ENCODE data around the gene GPX6.

Gene GPX6

DNA sequence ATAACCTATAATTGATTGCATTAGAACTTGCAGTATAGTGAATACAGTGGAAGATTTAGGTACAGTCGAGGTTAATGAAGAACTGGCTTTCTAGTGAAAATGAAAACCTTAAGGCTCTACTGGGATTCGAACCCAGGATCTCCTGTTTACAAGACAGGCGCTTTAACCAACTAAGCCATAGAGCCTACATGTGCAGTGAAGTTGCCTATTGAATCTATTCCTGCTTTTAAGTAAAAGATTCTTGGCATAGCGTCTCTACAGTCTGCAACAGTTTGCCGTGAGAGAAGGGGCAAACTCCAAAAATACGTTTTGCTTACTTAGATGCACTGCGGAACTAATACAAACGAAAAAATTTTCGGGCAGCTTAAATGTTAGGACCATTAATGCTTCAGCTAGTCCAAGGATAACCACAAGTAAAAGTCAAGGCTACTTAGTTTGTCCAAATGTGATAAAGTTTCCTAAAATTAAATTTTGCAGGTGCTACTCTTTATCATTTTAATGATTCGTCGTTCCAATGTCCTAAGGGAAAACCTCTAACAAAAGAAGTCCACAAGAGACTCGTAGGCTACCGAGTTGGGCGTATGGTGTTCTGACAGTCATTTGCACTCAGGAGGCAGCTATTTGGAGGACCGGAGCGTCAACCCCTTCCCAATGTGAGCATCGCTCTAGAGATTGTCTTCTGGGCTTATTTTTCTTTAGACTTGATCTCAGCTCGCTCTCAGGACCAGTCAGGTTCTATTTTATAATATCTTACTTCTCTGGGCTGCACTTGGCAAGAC is 41.0 kb downstream of the GPX6 start:
- Histone ChIP-seq H3K27ac (ENCODE audit: extremely low read depth, low read depth, low read length) (no peak overlapping the region), H3K4me1 (ENCODE audit: control insufficient read depth, insufficient read depth, low read length) (no peaks in the 10 kb centered on the region), H3K9me3 (ENCODE audit: control insufficient read depth, insufficient read depth, low read depth, low read length) (no peaks in the 10 kb centered on the region), H3K4me3 (ENCODE audit: low read depth, low read length) (peak overlapping the region; percentile 64), H3K36me3 (ENCODE audit: control insufficient read depth in 2 of 2, insufficient read depth in 1 of 2, low read length in 2 of 2) (no peaks in the 10 kb centered on the region)
- ChIA-PET POLR2A (interaction anchor here (0.5 to 1.8 kb wide), 8 partner anchors 14 to 161 kb away, joined by 3 to 7 read pairs (median 4); partner anchors contain the start of gene ZSCAN23), CTCF (interaction anchor here (0.6 to 1.6 kb wide), 6 partner anchors 57 to 702 kb away, joined by 3 to 4 read pairs (median 4); no protein-coding TSS in a partner anchor)
- TF ChIP-seq ZNF10 (tag by site-specific recombination; IDR thresholded peaks at IDR 0.05) (no peak), ZNF837 (tag by site-specific recombination; IDR thresholded peaks at IDR 0.05) (no peak), ZNF549 (tag by site-specific recombination; IDR thresholded peaks at IDR 0.05) (peak; percentile 43; the same call in 1 of the 2 replicates), ZNF76 (tag by site-specific recombination; IDR thresholded peaks at IDR 0.05; ENCODE audit: borderline replicate concordance, low read depth) (peak; percentile 46; the same call in 1 of the 2 replicates), ZBTB11 (tag by site-specific recombination; conservative IDR thresholded peaks at IDR 0.05; ENCODE audit: low read depth) (no peak), ZNF138 (tag by site-specific recombination; IDR thresholded peaks at IDR 0.05; ENCODE audit: borderline replicate concordance) (no peak), ZBTB17 (tag by site-specific recombination; IDR thresholded peaks at IDR 0.05) (peak; percentile 66), ZXDB (tag by site-specific recombination; IDR thresholded peaks at IDR 0.05) (0 out of 2 replicates have a peak, but pooled peaks have one; percentile 34), ZNF544 (tag by site-specific recombination; IDR thresholded peaks at IDR 0.05) (no peak), ZNF121 (tag by site-specific recombination; IDR thresholded peaks at IDR 0.05) (no peak), REPIN1 (tag by site-specific recombination; IDR thresholded peaks at IDR 0.05; ENCODE audit: low read depth) (no peak), ZEB2 (tag by site-specific recombination; IDR thresholded peaks at IDR 0.05) (no peak), KLF1 (tag by site-specific recombination; IDR thresholded peaks at IDR 0.05) (no peak), ZNF37A (tag by site-specific recombination; IDR thresholded peaks at IDR 0.05) (no peak), SCRT2 (tag by site-specific recombination; IDR thresholded peaks at IDR 0.05) (peak; percentile 98), ZNF391 (tag by site-specific recombination; IDR thresholded peaks at IDR 0.05; ENCODE audit: borderline replicate concordance, low read depth) (peak; percentile 73; the same call in 1 of the 2 replicates), ZNF658 (tag by site-specific recombination; IDR thresholded peaks at IDR 0.05) (no peak), ZNF514 (tag by site-specific recombination; IDR thresholded peaks at IDR 0.05) (no peak), BCL11A (tag by site-specific recombination; IDR thresholded peaks at IDR 0.05; ENCODE audit: low read depth) (no peak), ZBTB8A (tag by site-specific recombination; IDR thresholded peaks at IDR 0.05) (peak; percentile 37; the same call in 1 of the 2 replicates), ZNF843 (tag by site-specific recombination; IDR thresholded peaks at IDR 0.05) (peak; percentile 31; the same call in 1 of the 2 replicates)
- TF ChIP-seq, protein P1, sequence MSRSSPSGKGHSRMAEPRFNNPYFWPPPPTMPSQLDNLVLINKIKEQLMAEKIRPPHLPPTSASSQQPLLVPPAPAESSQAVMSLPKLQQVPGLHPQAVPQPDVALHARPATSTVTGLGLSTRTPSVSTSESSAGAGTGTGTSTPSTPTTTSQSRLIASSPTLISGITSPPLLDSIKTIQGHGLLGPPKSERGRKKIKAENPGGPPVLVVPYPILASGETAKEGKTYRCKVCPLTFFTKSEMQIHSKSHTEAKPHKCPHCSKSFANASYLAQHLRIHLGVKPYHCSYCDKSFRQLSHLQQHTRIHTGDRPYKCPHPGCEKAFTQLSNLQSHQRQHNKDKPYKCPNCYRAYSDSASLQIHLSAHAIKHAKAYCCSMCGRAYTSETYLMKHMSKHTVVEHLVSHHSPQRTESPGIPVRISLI (tag by site-specific recombination; IDR thresholded peaks at IDR 0.05): no peak
- TF ChIP-seq, protein P2, sequence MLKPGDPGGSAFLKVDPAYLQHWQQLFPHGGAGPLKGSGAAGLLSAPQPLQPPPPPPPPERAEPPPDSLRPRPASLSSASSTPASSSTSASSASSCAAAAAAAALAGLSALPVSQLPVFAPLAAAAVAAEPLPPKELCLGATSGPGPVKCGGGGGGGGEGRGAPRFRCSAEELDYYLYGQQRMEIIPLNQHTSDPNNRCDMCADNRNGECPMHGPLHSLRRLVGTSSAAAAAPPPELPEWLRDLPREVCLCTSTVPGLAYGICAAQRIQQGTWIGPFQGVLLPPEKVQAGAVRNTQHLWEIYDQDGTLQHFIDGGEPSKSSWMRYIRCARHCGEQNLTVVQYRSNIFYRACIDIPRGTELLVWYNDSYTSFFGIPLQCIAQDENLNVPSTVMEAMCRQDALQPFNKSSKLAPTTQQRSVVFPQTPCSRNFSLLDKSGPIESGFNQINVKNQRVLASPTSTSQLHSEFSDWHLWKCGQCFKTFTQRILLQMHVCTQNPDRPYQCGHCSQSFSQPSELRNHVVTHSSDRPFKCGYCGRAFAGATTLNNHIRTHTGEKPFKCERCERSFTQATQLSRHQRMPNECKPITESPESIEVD (tag by site-specific recombination; IDR thresholded peaks at IDR 0.05): no peak; the same call in 1 of the 2 replicates
- TF ChIP-seq, protein P3, sequence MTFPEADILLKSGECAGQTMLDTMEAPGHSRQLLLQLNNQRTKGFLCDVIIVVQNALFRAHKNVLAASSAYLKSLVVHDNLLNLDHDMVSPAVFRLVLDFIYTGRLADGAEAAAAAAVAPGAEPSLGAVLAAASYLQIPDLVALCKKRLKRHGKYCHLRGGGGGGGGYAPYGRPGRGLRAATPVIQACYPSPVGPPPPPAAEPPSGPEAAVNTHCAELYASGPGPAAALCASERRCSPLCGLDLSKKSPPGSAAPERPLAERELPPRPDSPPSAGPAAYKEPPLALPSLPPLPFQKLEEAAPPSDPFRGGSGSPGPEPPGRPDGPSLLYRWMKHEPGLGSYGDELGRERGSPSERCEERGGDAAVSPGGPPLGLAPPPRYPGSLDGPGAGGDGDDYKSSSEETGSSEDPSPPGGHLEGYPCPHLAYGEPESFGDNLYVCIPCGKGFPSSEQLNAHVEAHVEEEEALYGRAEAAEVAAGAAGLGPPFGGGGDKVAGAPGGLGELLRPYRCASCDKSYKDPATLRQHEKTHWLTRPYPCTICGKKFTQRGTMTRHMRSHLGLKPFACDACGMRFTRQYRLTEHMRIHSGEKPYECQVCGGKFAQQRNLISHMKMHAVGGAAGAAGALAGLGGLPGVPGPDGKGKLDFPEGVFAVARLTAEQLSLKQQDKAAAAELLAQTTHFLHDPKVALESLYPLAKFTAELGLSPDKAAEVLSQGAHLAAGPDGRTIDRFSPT (tag by site-specific recombination; IDR thresholded peaks at IDR 0.05): no peak
- TF ChIP-seq, protein P4, sequence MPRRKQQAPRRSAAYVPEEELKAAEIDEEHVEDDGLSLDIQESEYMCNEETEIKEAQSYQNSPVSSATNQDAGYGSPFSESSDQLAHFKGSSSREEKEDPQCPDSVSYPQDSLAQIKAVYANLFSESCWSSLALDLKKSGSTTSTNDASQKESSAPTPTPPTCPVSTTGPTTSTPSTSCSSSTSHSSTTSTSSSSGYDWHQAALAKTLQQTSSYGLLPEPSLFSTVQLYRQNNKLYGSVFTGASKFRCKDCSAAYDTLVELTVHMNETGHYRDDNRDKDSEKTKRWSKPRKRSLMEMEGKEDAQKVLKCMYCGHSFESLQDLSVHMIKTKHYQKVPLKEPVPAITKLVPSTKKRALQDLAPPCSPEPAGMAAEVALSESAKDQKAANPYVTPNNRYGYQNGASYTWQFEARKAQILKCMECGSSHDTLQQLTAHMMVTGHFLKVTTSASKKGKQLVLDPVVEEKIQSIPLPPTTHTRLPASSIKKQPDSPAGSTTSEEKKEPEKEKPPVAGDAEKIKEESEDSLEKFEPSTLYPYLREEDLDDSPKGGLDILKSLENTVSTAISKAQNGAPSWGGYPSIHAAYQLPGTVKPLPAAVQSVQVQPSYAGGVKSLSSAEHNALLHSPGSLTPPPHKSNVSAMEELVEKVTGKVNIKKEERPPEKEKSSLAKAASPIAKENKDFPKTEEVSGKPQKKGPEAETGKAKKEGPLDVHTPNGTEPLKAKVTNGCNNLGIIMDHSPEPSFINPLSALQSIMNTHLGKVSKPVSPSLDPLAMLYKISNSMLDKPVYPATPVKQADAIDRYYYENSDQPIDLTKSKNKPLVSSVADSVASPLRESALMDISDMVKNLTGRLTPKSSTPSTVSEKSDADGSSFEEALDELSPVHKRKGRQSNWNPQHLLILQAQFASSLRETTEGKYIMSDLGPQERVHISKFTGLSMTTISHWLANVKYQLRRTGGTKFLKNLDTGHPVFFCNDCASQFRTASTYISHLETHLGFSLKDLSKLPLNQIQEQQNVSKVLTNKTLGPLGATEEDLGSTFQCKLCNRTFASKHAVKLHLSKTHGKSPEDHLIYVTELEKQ (tag by site-specific recombination; IDR thresholded peaks at IDR 0.05; ENCODE audit: borderline replicate concordance): no peak
